Endothelial cell of umbilical vein (primary cell): Measurements from ENCODE around the gene ENTPD1. TPM values are rescaled to one million over a fixed set of nuclear protein-coding genes. Genes with fewer than 3 reads are reported as not detected.

Source experiments
- BruUV-seq: library from RNA; stranded (reverse); fragments of 400-500 nt; replicated peaks from 2 replicates; lab custom pipeline; 2021; lab: Mats Ljungman, UMichigan
- CTCF ChIA-PET: fragments of 300-600, 350-600 bp; sonication (Branson Sonifier 250); formaldehyde crosslinking; loops from one replicate; lab custom pipeline; 2021; ENCODE audit warnings: antibody characterized with exemption, inconsistent platforms; lab: Charles Lee
- POLR2A ChIA-PET: fragments of 300-600, 350-600 bp; sonication (Branson Sonifier 250); formaldehyde crosslinking; loops from one replicate; lab custom pipeline; 2021; ENCODE audit warnings: antibody characterized with exemption, inconsistent platforms; lab: Charles Lee
- DNase-seq: peaks from one replicate; pipeline ENCODE4 v3.0.0-alpha.2; 2011; ENCODE audit warnings: low read depth, low spot score
- FAIRE-seq: peaks from 2 replicates; lab custom pipeline; 2011; peaks lifted over from hg19 to GRCh38; lab: Jason Lieb, UNC
- H2AFZ ChIP-seq: 2 replicates; pipeline ENCODE4 v1.6.0; 2012; ENCODE audit warnings: low read depth, low read length, control low read depth, inconsistent platforms
- H3K27ac ChIP-seq: 2 replicates; pipeline ENCODE4 v1.5.1; 2011; ENCODE audit warnings: low read depth, mild to moderate bottlenecking, control low read depth, low read length, moderate library complexity; ENCODE audit not compliant: insufficient read depth
- H3K27me3 ChIP-seq, 2 experiments: 2 replicates each; pipeline versions ENCODE4 v1.6.0 to v1.6.1; 2011; ENCODE audit warnings: low read length in 2 of 2, mixed read lengths in 1 of 2; ENCODE audit not compliant: control insufficient read depth in 2 of 2, insufficient read depth in 2 of 2
- H3K36me3 ChIP-seq, 2 experiments: 2 replicates in 1 of 2; 3 replicates in 1 of 2; pipeline ENCODE4 v1.5.1; 2011; ENCODE audit warnings: low read length in 2 of 2, mild to moderate bottlenecking in 1 of 2, moderate library complexity in 1 of 2; ENCODE audit not compliant: control insufficient read depth in 2 of 2, insufficient read depth in 2 of 2; ENCODE audit errors: extremely low read depth in 1 of 2
- H3K4me1 ChIP-seq: 3 replicates; pipeline ENCODE4 v1.5.1; 2011; ENCODE audit warnings: mild to moderate bottlenecking, low read length; ENCODE audit not compliant: control insufficient read depth, insufficient read depth; ENCODE audit errors: extremely low read depth
- H3K4me2 ChIP-seq: 2 replicates; pipeline ENCODE4 v1.6.1; 2011; ENCODE audit warnings: low read length, control low read depth, mixed read lengths; ENCODE audit not compliant: insufficient read depth
- H3K4me3 ChIP-seq, 3 experiments: fragments of 200-600 bp in 1 of 3; sonication (generic), shearing (Covaris generic) in 1 of 3; replicated peaks in 1 of 3; 2 replicates each; pipeline ENCODE4 v1.5.1; 2011 to 2016; ENCODE audit warnings: control low read depth in 3 of 3, low read length in 3 of 3, mild to moderate bottlenecking in 2 of 3, inconsistent platforms in 1 of 3, low read depth in 1 of 3, moderate library complexity in 1 of 3; ENCODE audit not compliant: insufficient read depth in 1 of 3
- H3K79me2 ChIP-seq: 2 replicates; pipeline ENCODE4 v1.6.0; 2012; ENCODE audit warnings: low read length, inconsistent platforms; ENCODE audit not compliant: control insufficient read depth, insufficient read depth
- H3K9ac ChIP-seq: replicated peaks from 2 replicates; pipeline ENCODE3; 2011; ENCODE audit warnings: low read length, control low read depth; ENCODE audit not compliant: insufficient read depth; ENCODE audit errors: extremely low read depth
- H3K9me1 ChIP-seq: replicated peaks from 3 replicates; pipeline ENCODE4 v1.6.0; 2011; ENCODE audit warnings: mild to moderate bottlenecking, low read length; ENCODE audit not compliant: control insufficient read depth, insufficient read depth; ENCODE audit errors: extremely low read depth
- H3K9me3 ChIP-seq: replicated peaks from 2 replicates; pipeline ENCODE4 v1.5.1; 2012; ENCODE audit warnings: low read length, inconsistent platforms; ENCODE audit not compliant: control insufficient read depth, insufficient read depth
- H4K20me1 ChIP-seq: replicated peaks from 2 replicates; pipeline ENCODE3; 2011; ENCODE audit warnings: mild to moderate bottlenecking, low read length; ENCODE audit not compliant: control insufficient read depth, insufficient read depth; ENCODE audit errors: extremely low read depth
- CTCF ChIP-seq, 2 donors: IDR thresholded peaks; 1 replicate in 1 of 2; 2 replicates in 1 of 2; pipeline ENCODE4 v1.5.1; 2011; ENCODE audit warnings: low read length in 2 of 2, mild to moderate bottlenecking in 2 of 2, moderate library complexity in 2 of 2, control low read depth in 1 of 2, inconsistent platforms in 1 of 2, low read depth in 1 of 2; ENCODE audit not compliant: insufficient read depth in 1 of 2; ENCODE audit errors: extremely low read depth in 1 of 2
- EZH2 ChIP-seq: IDR thresholded peaks from 2 replicates; pipeline ENCODE4 v1.6.1; 2012; ENCODE audit warnings: borderline replicate concordance, low read depth, mild to moderate bottlenecking, moderate library complexity, low read length, inconsistent platforms; ENCODE audit not compliant: severe bottlenecking
- FOS ChIP-seq: IDR thresholded peaks from 2 replicates; pipeline ENCODE4 v1.6.1; 2011; ENCODE audit warnings: mild to moderate bottlenecking, low read length, moderate library complexity, borderline replicate concordance; ENCODE audit not compliant: insufficient read depth
- GATA2 ChIP-seq: IDR thresholded peaks from 2 replicates; pipeline ENCODE4 v1.7.0; 2011; ENCODE audit warnings: low read depth, mild to moderate bottlenecking, moderate library complexity, mixed read lengths, low read length; ENCODE audit not compliant: insufficient read length, insufficient read depth
- JUN ChIP-seq: IDR thresholded peaks from 2 replicates; pipeline ENCODE4 v1.6.1; 2011; ENCODE audit warnings: borderline replicate concordance, low read depth; ENCODE audit not compliant: insufficient read length, insufficient read depth
- MAX ChIP-seq: IDR thresholded peaks from 2 replicates; pipeline ENCODE4 v1.6.1; 2011; ENCODE audit not compliant: insufficient read depth, insufficient read length
- MYC ChIP-seq: IDR thresholded peaks from one replicate; pipeline ENCODE4 v1.6.1; 2011; ENCODE audit warnings: mild to moderate bottlenecking, low read depth, low read length
- POLR2A ChIP-seq: IDR thresholded peaks from 2 replicates; pipeline ENCODE4 v1.6.1; 2012; ENCODE audit warnings: low read depth, mild to moderate bottlenecking, control low read depth, low read length
- POLR2AphosphoS5 ChIP-seq: IDR thresholded peaks from 2 replicates; pipeline ENCODE4 v1.6.1; 2012; ENCODE audit warnings: low read depth, mild to moderate bottlenecking, control low read depth, low read length, moderate library complexity; ENCODE audit not compliant: insufficient read depth
- dilution Hi-C: fragments of 300-500 bp; cut with MboI; formaldehyde crosslinking; loops from one replicate; pipeline ENCODE4 v1.15.0; 2019; ENCODE audit warnings: low sequenced_read_pairs; ENCODE audit not compliant: extremely low pct_ligation_motif_present
- intact Hi-C: fragments of 100-400 bp; cut with micrococcal nuclease; formaldehyde crosslinking; loops from one replicate; pipeline ENCODE4 v1.10.0; 2022
- polyA plus RNA-seq, 4 experiments: library from polyadenylated mRNA; depleted of rRNA in 3 of 4; stranded (reverse) in 3 of 4; unstranded in 1 of 4; fragments of >200 nt; gene quantifications; 2 replicates each; pipeline versions ENCODE4 v1.2.1 to v1.2.3, GENCODE V29; 2011 to 2012; ENCODE audit warnings: missing spikeins in 1 of 4
- total RNA-seq: library from RNA; stranded (reverse); gene quantifications from 2 replicates; pipeline ENCODE4 v1.2.3, GENCODE V29; 2021

ENTPD1 gene
- total and polyA plus RNA-seq, 2 donors (not counting 3 experiments of a cell fraction or from before 2014, with no cell fraction given), result 10.2 to 23.0 TPM

- POLR2A ChIA-PET, result no interaction called here
- intact Hi-C loops, result no loop called here
- H3K4me2 ChIP-seq, result no peak overlapping the region
- peaks cover 0 to 1% of the 10 kb centered on the region in 2 experiments for H3K36me3 ChIP-seq
- dilution Hi-C loops, result no loop called here
- BruUV-seq, result no TSS peak
- no peak overlapping the region for H3K9ac ChIP-seq
- no peak for TF ChIP-seq GATA2
- TF ChIP-seq MYC, result no peak
- no peak for TF ChIP-seq JUN
- no peak for TF ChIP-seq POLR2AphosphoS5
- no peak for TF ChIP-seq FOS
- TF ChIP-seq EZH2, result no peak
- no peak for TF ChIP-seq POLR2A
- TF ChIP-seq MAX, result no peak
- no peak for TF ChIP-seq CTCF (IDR thresholded peaks at IDR 0.05; ENCODE audit: extremely low read depth in 1 of 2, insufficient read depth in 1 of 2, low read depth in 1 of 2, low read length in 2 of 2)
- H2AFZ ChIP-seq, result no peak overlapping the region
- H3K9me1 ChIP-seq, result no peaks in the 10 kb centered on the region
- DNase-seq, result no peak
- no peak for FAIRE-seq
- no peak overlapping the region for H3K4me3 ChIP-seq
- no peak overlapping the region for H3K27ac ChIP-seq
- H4K20me1 ChIP-seq, result no peaks in the 10 kb centered on the region
- no peaks in the 10 kb centered on the region for H3K4me1 ChIP-seq
- no peaks in the 10 kb centered on the region for H3K79me2 ChIP-seq
- H3K27me3 ChIP-seq, result no peaks in the 10 kb centered on the region
- CTCF ChIA-PET, result interaction anchor here (1.7 kb wide), 1 partner anchor 187 kb away, joined by 6 read pairs; the partner anchor contains the start of gene TCTN3
- no peaks in the 10 kb centered on the region for H3K9me3 ChIP-seq
Measured at GRCh38 chr10:95881316-95881715, 125.4 kb downstream of the ENTPD1 start.
